ENCODE data around the gene TNFRSF25. TPM values are rescaled to one million over a fixed set of nuclear protein-coding genes. Genes with fewer than 3 reads are reported as not detected.

Gene TNFRSF25
- total and polyA plus RNA-seq, 2 donors (not counting 3 experiments of a cell fraction or from before 2014, with no cell fraction given), result 33.9 to 38.8 TPM

- Histone ChIP-seq H3K4me3 (replicated peaks in 1 of 3; ENCODE audit: insufficient read depth in 1 of 3, low read depth in 1 of 3, low read length in 3 of 3) (no peak overlapping the region), H3K27me3 (ENCODE audit: control insufficient read depth in 2 of 2, insufficient read depth in 2 of 2, low read length in 2 of 2) (no peaks in the 10 kb centered on the region), H3K79me2 (ENCODE audit: control insufficient read depth, insufficient read depth, low read length) (no peaks in the 10 kb centered on the region), H3K4me2 (ENCODE audit: insufficient read depth, low read length) (no peak overlapping the region), H3K9me3 (replicated peaks; ENCODE audit: control insufficient read depth, insufficient read depth, low read length) (no peaks in the 10 kb centered on the region), H3K27ac (ENCODE audit: insufficient read depth, low read depth, low read length) (no peak overlapping the region), H2AFZ (ENCODE audit: low read depth, low read length) (no peak overlapping the region), H3K4me1 (ENCODE audit: control insufficient read depth, extremely low read depth, insufficient read depth, low read length) (no peaks in the 10 kb centered on the region), H3K36me3 (ENCODE audit: control insufficient read depth in 2 of 2, extremely low read depth in 1 of 2, insufficient read depth in 2 of 2, low read length in 2 of 2) (no peaks in the 10 kb centered on the region), H3K9ac (replicated peaks; ENCODE audit: extremely low read depth, insufficient read depth, low read length) (no peak overlapping the region), H4K20me1 (replicated peaks; ENCODE audit: control insufficient read depth, extremely low read depth, insufficient read depth, low read length) (no peaks in the 10 kb centered on the region), H3K9me1 (replicated peaks; ENCODE audit: control insufficient read depth, extremely low read depth, insufficient read depth, low read length) (no peaks in the 10 kb centered on the region)
- BruUV-seq (replicated peaks), result no TSS peak
- CTCF ChIA-PET, result interaction anchor here (1.0 to 4.5 kb wide), 2 partner anchors 8 to 25 kb away, joined by 3 to 32 read pairs; no protein-coding TSS in a partner anchor
- FAIRE-seq (no peak), DNase-seq (ENCODE audit: low read depth, low spot score) (no peak)
- POLR2A ChIA-PET, result no interaction called here
- no peak for TF ChIP-seq POLR2AphosphoS5 (IDR thresholded peaks at IDR 0.05; ENCODE audit: insufficient read depth, low read depth, low read length)
- TF ChIP-seq FOS (IDR thresholded peaks at IDR 0.05; ENCODE audit: borderline replicate concordance, insufficient read depth, low read length), result no peak
- no peak for TF ChIP-seq GATA2 (IDR thresholded peaks at IDR 0.05; ENCODE audit: insufficient read depth, insufficient read length, low read depth, low read length)
- no peak for TF ChIP-seq MAX (IDR thresholded peaks at IDR 0.05; ENCODE audit: insufficient read depth, insufficient read length)
- TF ChIP-seq JUN (IDR thresholded peaks at IDR 0.05; ENCODE audit: borderline replicate concordance, insufficient read depth, insufficient read length, low read depth), result no peak
- TF ChIP-seq MYC (IDR thresholded peaks at IDR 0.05; ENCODE audit: low read depth, low read length), result no peak
- TF ChIP-seq POLR2A (IDR thresholded peaks at IDR 0.05; ENCODE audit: low read depth, low read length), result no peak
- no peak for TF ChIP-seq EZH2 (IDR thresholded peaks at IDR 0.05; ENCODE audit: borderline replicate concordance, low read depth, low read length, severe bottlenecking)
- no peak for TF ChIP-seq CTCF (IDR thresholded peaks at IDR 0.05; ENCODE audit: extremely low read depth in 1 of 2, insufficient read depth in 1 of 2, low read depth in 1 of 2, low read length in 2 of 2)
- intact Hi-C loops (cut with micrococcal nuclease) (no loop called here), dilution Hi-C loops (cut with MboI; ENCODE audit: extremely low pct_ligation_motif_present, low sequenced_read_pairs) (no loop called here)
Measured at GRCh38 chr1:6515771-6516170, 49.8 kb upstream of the TNFRSF25 start.
